T-helper 1 cell treated with Interleukin-12 subunit alpha and Interleukin-12 subunit beta and Interleukin-4 antibody, amounts not matched to agents 30 ng/mL and 1 ng/mL, for 36 hours (primary cell): Measurements from ENCODE around the gene CADPS. TPM values are rescaled to one million over a fixed set of nuclear protein-coding genes. Genes with fewer than 3 reads are reported as not detected.

ENCODE experiments used
- intact Hi-C: fragments of 100-400 bp; cut with micrococcal nuclease; formaldehyde crosslinking; loops from one replicate; pipeline ENCODE4 v1.15.1; 2024
- total RNA-seq: library from RNA; stranded (reverse); gene quantifications from 2 replicates; pipeline ENCODE4 v1.2.3, GENCODE V29; 2022

Gene CADPS
- total RNA-seq, 1 donor from 2014 or later: not detected

- intact Hi-C loops: no loop called here
Measured at GRCh38 chr3:62815981-62816380, 59.2 kb downstream of the CADPS start.

- intact Hi-C loops: no loop called here
Measured at GRCh38 chr3:62812631-62813030, 62.6 kb downstream of the CADPS start.

GRCh38 chr3:62811119-62811518, 64.1 kb downstream of the CADPS start:
- intact Hi-C loops: no loop called here

- intact Hi-C loops: no loop called here
Measured at GRCh38 chr3:62809369-62809768, 65.8 kb downstream of the CADPS start.

GRCh38 chr3:62805580-62806277, 69.5 kb downstream of the CADPS start:
- intact Hi-C loops: no loop called here

- intact Hi-C loops: no loop called here
Measured at GRCh38 chr3:62805106-62805505, 70.1 kb downstream of the CADPS start.

- intact Hi-C loops: loop anchor here (5.0 kb wide), 1 partner anchor 854 kb away; no protein-coding TSS in a partner anchor
Measured at GRCh38 chr3:62803276-62803675, 71.9 kb downstream of the CADPS start.

GRCh38 chr3:62798000-62798399, 77.2 kb downstream of the CADPS start:
- intact Hi-C loops: no loop called here

GRCh38 chr3:62797132-62797531, 78.1 kb downstream of the CADPS start:
- intact Hi-C loops: no loop called here

GRCh38 chr3:62795978-62796657, 79.1 kb downstream of the CADPS start:
- intact Hi-C loops: no loop called here

- intact Hi-C loops: no loop called here
Measured at GRCh38 chr3:62793946-62794345, 81.3 kb downstream of the CADPS start.

GRCh38 chr3:62785384-62785783, 89.8 kb downstream of the CADPS start:
- intact Hi-C loops: no loop called here

GRCh38 chr3:62781121-62781520, 94.1 kb downstream of the CADPS start:
- intact Hi-C loops: no loop called here

GRCh38 chr3:62777674-62778073, 97.5 kb downstream of the CADPS start:
- intact Hi-C loops: no loop called here

GRCh38 chr3:62777130-62777529, 98.1 kb downstream of the CADPS start:
- intact Hi-C loops: no loop called here

- intact Hi-C loops: no loop called here
Measured at GRCh38 chr3:62774221-62774620, 101.0 kb downstream of the CADPS start.

GRCh38 chr3:62771331-62772072, 103.7 kb downstream of the CADPS start:
- intact Hi-C loops: no loop called here

- intact Hi-C loops: no loop called here
Measured at GRCh38 chr3:62768896-62769295, 106.3 kb downstream of the CADPS start.

- intact Hi-C loops: no loop called here
Measured at GRCh38 chr3:62761711-62762110, 113.5 kb downstream of the CADPS start.

GRCh38 chr3:62761311-62761710, 113.9 kb downstream of the CADPS start:
- intact Hi-C loops: no loop called here

GRCh38 chr3:62758296-62759066, 116.7 kb downstream of the CADPS start:
- intact Hi-C loops: no loop called here
